HEK293 (cell line): ENCODE measurements around the gene TLE4.

ENCODE experiments used
- GLIS1 ChIP-seq: fragments of 450-650 bp; formaldehyde crosslinking; IDR thresholded peaks from 2 replicates; pipeline ENCODE4 v1.5.1; 2016; ENCODE audit warnings: missing biosample characterization, missing genetic modification characterization
- KLF1 ChIP-seq: fragments of 450-650 bp; formaldehyde crosslinking; IDR thresholded peaks from 2 replicates; pipeline ENCODE4 v1.5.1; 2016; ENCODE audit warnings: missing biosample characterization, missing genetic modification characterization
- OVOL3 ChIP-seq: fragments of 450-650 bp; formaldehyde crosslinking; IDR thresholded peaks from 2 replicates; pipeline ENCODE4 v1.5.1; 2016; ENCODE audit warnings: missing biosample characterization, missing genetic modification characterization
- ZNF274 ChIP-seq, 2 experiments: fragments of 200-500 bp in 1 of 2; fragments of 450-650 bp in 1 of 2; sonication (Bioruptor generic) in 1 of 2; formaldehyde crosslinking in 1 of 2; IDR thresholded peaks; 2 replicates each; pipeline versions ENCODE4 v1.5.1 to v1.6.1; 2014 to 2016; ENCODE audit warnings: borderline replicate concordance in 1 of 2, inconsistent platforms in 1 of 2, low read length in 1 of 2, missing biosample characterization in 1 of 2, missing genetic modification characterization in 1 of 2
- ZNF626 ChIP-seq: fragments of 450-650 bp; sonication (Bioruptor Pico); formaldehyde crosslinking; IDR thresholded peaks from 2 replicates; pipeline ENCODE4 v1.5.1; 2018; ENCODE audit warnings: missing biosample characterization, missing genetic modification characterization, inconsistent platforms
- TF ChIP-seq, protein P1 (sequence below): fragments of 450-650 bp; formaldehyde crosslinking; IDR thresholded peaks from 2 replicates; pipeline ENCODE4 v1.5.1; 2016; ENCODE audit warnings: missing biosample characterization, missing genetic modification characterization
- TF ChIP-seq, protein P2 (sequence below): fragments of 450-650 bp; formaldehyde crosslinking; IDR thresholded peaks from 2 replicates; pipeline ENCODE4 v1.5.1; 2016; ENCODE audit warnings: missing biosample characterization, missing genetic modification characterization
- TF ChIP-seq, protein P3 (sequence below): fragments of 450-650 bp; formaldehyde crosslinking; IDR thresholded peaks from 2 replicates; pipeline ENCODE4 v1.5.1; 2016; ENCODE audit warnings: missing biosample characterization, missing genetic modification characterization

DNA sequence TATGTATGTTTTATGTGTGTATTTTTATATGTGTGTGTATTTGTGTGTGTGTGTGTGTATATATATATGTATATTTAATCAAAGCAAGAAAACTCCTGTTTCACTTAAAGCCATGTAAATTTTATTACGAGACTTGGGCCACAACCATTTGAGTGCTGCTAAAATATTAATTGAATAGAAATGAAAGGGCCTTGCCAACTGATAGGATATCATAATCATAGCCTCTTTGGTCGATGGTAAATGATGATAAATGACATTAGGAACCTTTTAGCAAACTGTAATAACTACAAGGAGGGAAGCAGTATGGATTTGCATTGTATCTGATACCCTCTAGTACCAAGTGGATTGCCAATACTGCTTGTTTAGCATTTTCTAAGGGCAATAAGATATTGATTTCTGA lies 7.9 kb downstream of the TLE4 start:
- TF ChIP-seq, protein P1, sequence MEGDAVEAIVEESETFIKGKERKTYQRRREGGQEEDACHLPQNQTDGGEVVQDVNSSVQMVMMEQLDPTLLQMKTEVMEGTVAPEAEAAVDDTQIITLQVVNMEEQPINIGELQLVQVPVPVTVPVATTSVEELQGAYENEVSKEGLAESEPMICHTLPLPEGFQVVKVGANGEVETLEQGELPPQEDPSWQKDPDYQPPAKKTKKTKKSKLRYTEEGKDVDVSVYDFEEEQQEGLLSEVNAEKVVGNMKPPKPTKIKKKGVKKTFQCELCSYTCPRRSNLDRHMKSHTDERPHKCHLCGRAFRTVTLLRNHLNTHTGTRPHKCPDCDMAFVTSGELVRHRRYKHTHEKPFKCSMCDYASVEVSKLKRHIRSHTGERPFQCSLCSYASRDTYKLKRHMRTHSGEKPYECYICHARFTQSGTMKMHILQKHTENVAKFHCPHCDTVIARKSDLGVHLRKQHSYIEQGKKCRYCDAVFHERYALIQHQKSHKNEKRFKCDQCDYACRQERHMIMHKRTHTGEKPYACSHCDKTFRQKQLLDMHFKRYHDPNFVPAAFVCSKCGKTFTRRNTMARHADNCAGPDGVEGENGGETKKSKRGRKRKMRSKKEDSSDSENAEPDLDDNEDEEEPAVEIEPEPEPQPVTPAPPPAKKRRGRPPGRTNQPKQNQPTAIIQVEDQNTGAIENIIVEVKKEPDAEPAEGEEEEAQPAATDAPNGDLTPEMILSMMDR (tag by site-specific recombination): no peak
- TF ChIP-seq, protein P2, sequence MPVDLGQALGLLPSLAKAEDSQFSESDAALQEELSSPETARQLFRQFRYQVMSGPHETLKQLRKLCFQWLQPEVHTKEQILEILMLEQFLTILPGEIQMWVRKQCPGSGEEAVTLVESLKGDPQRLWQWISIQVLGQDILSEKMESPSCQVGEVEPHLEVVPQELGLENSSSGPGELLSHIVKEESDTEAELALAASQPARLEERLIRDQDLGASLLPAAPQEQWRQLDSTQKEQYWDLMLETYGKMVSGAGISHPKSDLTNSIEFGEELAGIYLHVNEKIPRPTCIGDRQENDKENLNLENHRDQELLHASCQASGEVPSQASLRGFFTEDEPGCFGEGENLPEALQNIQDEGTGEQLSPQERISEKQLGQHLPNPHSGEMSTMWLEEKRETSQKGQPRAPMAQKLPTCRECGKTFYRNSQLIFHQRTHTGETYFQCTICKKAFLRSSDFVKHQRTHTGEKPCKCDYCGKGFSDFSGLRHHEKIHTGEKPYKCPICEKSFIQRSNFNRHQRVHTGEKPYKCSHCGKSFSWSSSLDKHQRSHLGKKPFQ (tag by site-specific recombination): no peak
- TF ChIP-seq, protein P3, sequence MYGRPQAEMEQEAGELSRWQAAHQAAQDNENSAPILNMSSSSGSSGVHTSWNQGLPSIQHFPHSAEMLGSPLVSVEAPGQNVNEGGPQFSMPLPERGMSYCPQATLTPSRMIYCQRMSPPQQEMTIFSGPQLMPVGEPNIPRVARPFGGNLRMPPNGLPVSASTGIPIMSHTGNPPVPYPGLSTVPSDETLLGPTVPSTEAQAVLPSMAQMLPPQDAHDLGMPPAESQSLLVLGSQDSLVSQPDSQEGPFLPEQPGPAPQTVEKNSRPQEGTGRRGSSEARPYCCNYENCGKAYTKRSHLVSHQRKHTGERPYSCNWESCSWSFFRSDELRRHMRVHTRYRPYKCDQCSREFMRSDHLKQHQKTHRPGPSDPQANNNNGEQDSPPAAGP (tag by site-specific recombination): no peak
- TF ChIP-seq KLF1 (tag by site-specific recombination): no peak
- TF ChIP-seq GLIS1 (tag by site-specific recombination): no peak
- no peak for TF ChIP-seq ZNF274 (IDR thresholded peaks at IDR 0.05; ENCODE audit: low read length)
- no peak for TF ChIP-seq ZNF274 (tag by site-specific recombination; IDR thresholded peaks at IDR 0.05; ENCODE audit: borderline replicate concordance)
- no peak for TF ChIP-seq ZNF626 (tag by site-specific recombination)
- no peak for TF ChIP-seq OVOL3
